GM12892 (cell line): ENCODE measurements around the gene BORCS6. TPM values are rescaled to one million over a fixed set of nuclear protein-coding genes. Genes with fewer than 3 reads are reported as not detected.

ENCODE experiments used
- DNase-seq: peaks from one replicate; pipeline ENCODE4 v3.0.0; 2011; ENCODE audit not compliant: insufficient read length
- FAIRE-seq: peaks from 2 replicates; lab custom pipeline; 2011; peaks lifted over from hg19 to GRCh38; lab: Jason Lieb, UNC
- POLR2A ChIP-seq: IDR thresholded peaks from 2 replicates; pipeline ENCODE4 v1.6.1; 2011; ENCODE audit warnings: low read depth, low read length, control low read depth
- POLR2AphosphoS5 ChIP-seq: IDR thresholded peaks from 2 replicates; pipeline ENCODE4 v1.6.1; 2011; ENCODE audit warnings: low read depth, low read length, control low read depth
- TAF1 ChIP-seq: IDR thresholded peaks from 2 replicates; pipeline ENCODE4 v1.6.1; 2011; ENCODE audit warnings: low read depth, mild to moderate bottlenecking, control low read depth, low read length, borderline replicate concordance
- polyA plus RNA-seq: library from polyadenylated mRNA; unstranded; fragments of >200 nt; gene quantifications from one replicate; pipeline ENCODE4 v1.2.1, GENCODE V29; 2012; ENCODE audit warnings: missing spikeins, inconsistent platforms; ENCODE audit not compliant: missing spikeins

The BORCS6 gene
- 2.0 TPM for polyA plus RNA-seq

DNA sequence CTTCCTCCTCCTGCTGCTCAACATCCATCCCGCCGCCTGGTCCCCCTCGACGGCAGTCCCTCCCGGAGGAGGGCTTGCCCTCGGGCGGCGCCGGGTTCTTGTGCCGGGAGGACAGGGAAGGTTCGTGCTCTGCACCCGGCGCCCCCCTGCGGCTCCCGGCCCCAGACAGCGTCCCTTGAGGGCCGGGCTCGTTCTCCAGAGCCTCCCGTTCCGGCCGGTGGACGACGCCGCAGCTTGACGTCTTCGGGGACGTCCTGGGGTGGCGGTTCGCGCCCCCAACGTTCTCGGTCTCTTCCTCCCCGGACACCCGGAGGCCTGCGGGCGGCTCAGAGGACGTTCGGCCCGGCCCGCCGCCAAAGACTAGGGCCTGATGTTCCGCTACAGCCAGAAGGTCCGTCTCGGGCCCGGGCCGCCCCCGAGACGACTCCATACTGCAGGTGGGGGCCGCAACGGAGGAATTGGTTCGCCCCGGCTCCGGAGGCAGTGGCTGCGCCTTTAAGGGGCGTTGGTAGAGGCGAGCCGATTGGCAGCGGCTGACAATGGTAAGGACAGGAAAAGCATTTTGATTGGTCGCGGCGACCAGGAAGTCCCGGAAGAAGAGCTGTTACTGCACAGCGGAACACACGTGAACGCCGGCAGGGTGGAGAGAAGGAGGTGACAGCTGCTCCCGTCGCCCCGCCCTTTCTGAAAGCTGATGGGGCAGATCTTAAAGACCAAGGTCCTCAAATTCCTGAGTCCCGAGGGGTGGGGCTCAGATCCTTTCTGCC, at the start of gene BORCS6:
Gene BORCS6, minus strand, starts transcription at position 470 of the 767 bp plus-strand sequence. Its CDS starts 40 bp downstream, at position 430.
- peak; percentile 66; the same call in 1 of the 2 replicates for TF ChIP-seq POLR2A
- no peak for TF ChIP-seq POLR2AphosphoS5
- TF ChIP-seq TAF1, result peak; percentile 44; the same call in 1 of the 2 replicates
- DNase-seq (peak; percentile 80), FAIRE-seq (peak; percentile 87)

DNA sequence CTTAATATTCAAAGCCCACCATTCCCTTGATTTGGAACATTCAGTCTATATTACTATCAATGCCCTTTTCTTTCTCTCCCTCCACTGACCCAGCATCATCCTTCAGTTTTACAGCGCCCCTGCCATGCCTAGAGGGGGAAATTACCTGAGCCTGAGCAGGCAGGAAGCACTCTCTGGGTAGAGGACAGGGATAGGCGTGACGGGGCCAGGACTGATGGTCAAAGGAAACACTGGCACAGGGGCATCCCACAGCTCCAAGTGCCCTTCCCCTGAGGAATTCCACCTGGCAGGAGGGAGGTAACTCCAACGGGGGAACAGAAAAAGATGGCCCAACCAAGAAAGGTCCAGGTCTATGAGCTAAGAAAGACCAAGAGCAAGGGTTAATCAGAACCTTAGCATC, 47.9 kb upstream of the BORCS6 start:
- no peak for DNase-seq
- no peak for FAIRE-seq
- no peak for TF ChIP-seq POLR2A
- no peak for TF ChIP-seq TAF1
- no peak for TF ChIP-seq POLR2AphosphoS5

DNA sequence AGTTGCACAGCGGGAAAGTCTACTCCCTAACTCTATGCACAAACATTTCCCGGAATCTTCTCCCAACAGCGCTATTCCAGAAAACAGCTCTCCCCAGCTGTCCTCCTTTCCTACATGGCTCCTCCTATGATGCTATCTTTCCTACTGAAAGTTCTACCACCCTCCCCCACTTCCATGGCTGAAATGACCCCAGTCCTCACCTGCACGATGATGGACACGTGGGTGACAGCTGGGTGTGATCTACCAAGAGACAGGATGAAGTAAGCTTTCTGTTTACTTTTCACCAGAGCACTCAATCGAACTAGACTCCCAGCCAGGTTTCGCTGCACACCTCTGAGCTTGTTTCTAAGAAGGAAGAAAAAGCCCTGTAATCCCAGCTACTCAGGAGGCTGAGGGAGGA, 47.2 kb upstream of the BORCS6 start:
- peak; percentile 14 for FAIRE-seq
- DNase-seq, result no peak
- TF ChIP-seq POLR2A (no peak), TAF1 (no peak), POLR2AphosphoS5 (no peak)

DNA sequence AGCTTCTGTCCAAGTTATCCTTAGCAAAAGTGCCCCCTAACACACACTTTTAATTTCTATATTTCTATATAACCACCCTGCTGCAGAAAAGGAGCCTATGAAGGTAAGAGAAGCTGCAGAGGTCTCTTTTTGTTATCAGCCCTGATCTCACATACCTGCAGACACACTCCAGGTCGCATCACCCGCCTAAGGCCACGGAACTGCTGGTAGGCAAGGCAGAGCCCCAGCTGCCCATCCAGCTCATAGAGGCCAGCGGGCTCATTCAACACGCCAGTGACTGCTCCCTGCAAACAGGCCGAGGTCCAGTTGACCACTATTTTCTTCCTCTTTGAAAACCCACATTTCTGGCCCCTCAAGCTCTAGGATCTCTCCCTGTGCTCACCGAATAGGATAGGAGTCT, 45.7 kb upstream of the BORCS6 start:
- TF ChIP-seq POLR2AphosphoS5 (no peak), TAF1 (no peak), POLR2A (no peak)
- FAIRE-seq (no peak), DNase-seq (no peak)

DNA sequence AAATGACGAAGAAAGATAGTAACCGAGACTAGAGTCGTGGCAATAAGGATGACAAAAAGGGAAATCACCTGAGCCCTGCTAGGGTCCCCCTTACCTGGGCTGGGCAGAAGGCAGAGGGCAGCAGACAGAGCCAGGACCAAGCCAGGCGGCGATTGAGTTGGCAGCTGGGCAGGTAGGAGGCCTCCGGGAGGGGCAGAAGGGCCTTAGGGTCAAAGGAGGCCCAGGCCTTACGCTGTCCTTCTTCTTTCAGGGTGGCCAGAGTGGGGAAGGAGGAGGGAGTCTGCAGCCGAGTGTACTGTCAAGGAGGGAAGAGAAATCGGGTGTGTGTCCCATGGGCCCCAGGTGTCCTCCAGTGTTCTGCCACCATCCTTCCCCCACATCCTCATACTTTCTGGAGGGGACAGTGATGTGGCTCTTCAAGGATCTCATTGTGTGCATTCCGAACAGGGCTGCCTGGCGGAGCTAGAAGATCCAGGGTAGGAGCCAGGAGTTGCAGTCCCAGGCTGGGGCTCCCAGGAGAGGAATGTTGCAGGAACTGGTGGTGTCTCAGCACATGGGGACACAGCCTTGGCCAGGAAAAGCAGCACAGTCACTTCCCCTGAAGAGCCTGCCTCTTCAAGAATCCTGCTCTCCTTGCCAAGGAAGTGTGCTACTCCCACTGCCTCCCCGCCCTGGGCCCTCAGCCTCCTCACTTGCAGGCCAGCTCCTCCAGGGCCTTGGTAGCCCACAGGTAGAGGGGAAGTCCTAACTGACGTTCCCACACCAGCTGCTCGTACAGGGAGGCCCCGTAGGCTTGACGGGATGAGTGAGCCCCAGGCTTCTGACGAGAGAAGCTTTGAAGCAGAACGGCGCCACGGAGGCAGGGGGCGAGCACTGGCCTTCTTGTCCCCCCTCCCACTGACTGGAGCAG, 44.6 kb upstream of the BORCS6 start:
- no peak for DNase-seq
- FAIRE-seq, result no peak
- TF ChIP-seq POLR2A (no peak), POLR2AphosphoS5 (no peak), TAF1 (no peak)

DNA sequence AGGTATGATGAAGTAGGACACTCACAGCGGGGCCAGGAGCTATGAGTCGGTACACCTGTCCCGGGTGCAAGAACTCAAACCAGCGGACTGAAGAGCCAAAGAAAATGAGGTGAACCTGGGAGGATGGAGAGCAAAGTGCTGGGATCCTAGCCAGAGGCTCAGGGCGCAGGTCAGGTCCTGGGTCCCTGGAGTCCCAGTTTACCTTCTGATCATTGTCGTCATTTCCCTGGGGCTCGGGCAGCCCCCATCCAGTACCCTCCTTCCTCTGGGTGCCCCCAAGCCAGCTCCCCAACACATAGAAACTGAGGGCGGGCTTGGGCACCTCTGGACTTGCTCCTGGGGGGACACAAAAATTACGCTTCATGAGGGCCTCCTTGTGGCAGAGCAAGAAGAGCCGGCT, 41.7 kb upstream of the BORCS6 start:
- TF ChIP-seq POLR2AphosphoS5, result no peak
- no peak for TF ChIP-seq TAF1
- no peak for TF ChIP-seq POLR2A
- DNase-seq (no peak), FAIRE-seq (no peak)

DNA sequence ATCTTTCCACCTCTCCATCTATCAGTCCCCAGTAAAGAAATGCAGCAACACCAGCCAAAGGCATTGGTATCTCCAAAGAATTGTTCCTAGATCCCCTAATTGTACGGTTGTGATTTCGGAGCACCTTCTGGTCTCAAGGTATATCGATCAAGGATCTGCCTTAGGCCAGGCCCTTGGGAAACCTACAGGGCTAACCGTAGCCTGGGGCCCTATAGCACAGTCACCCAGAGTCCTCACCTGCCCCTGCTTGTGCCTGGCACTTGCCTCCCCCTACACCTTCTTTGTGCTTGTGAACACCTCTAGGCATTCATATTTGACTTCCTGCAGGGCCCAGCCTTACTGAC, 37.2 kb upstream of the BORCS6 start:
- no peak for DNase-seq
- peak; percentile 64 for FAIRE-seq
- TF ChIP-seq TAF1 (no peak), POLR2A (no peak; the same call in 1 of the 2 replicates), POLR2AphosphoS5 (no peak)

DNA sequence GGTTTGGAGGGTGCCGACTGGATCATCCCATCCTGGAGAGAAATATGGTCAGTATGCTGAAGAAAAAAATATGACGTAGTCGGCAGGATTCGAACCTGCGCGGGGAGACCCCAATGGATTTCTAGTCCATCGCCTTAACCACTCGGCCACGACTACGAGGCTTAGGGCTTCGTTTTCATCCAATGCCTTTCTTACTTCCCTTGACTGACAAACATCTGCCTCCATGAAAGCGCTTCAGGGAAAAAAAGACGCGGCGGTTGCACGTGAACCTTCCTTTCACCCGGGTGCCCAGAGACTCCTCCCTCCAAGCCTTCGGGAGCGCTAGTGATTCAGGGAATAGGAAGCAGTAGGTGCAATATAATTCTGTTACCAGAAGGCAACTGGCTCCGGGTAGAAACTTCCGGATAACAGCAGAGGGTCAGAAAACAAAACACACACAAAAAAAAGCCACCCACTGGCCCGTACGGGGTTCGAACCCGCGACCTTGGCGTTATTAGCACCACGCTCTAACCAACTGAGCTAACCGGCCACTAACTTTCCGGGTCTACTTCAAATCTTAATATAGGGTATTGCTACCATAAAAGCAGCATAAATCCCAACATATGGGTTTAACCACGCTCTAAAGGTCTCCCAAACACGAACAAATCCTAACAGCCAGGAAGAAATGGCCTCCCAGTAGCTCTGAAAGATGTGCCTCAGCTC, 36.7 kb upstream of the BORCS6 start:
- peak; percentile 72 for FAIRE-seq
- DNase-seq, result no peak

DNA sequence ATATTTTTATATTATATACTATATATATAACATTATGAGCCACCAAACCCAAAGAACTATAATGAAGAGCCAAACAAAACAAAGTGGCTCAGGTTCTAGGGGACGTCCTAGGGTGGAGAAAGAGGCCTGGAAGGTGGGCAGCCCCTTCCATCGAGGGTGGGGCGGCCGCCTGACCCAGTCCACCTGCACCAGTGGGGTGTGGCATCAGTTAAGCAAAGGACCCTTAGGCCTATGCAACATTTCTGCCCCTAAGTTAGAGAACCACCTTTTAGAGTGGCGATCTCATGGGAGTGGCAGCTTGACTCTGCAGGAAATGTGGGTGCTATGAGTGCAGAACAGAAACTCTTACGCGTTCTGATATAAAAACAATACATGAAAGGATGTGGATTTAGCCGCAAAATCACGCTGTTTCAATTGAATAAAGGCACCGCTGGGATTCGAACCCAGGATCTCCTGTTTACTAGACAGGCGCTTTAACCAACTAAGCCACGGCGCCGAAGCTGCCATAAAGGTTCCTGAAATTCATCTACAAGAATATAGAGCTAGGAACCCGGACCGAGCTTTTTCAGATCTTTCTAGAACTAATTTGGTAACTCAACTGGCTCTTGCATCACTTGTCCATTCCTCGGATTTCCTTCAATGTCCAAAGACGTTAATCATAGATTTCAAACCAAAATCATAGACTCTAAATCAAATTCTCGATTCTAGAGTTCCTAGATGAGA, 36.0 kb upstream of the BORCS6 start:
- TF ChIP-seq TAF1 (no peak), POLR2A (peak; percentile 68)
- FAIRE-seq (no peak), DNase-seq (no peak)

More for the DNA sequence above, 36.7 kb upstream of the BORCS6 start:
- TF ChIP-seq TAF1, result no peak
- TF ChIP-seq POLR2AphosphoS5, result peak; percentile 81
- no peak; the same call in 1 of the 2 replicates for TF ChIP-seq POLR2A
